ENCODE data around the gene SLC30A2.

DNA sequence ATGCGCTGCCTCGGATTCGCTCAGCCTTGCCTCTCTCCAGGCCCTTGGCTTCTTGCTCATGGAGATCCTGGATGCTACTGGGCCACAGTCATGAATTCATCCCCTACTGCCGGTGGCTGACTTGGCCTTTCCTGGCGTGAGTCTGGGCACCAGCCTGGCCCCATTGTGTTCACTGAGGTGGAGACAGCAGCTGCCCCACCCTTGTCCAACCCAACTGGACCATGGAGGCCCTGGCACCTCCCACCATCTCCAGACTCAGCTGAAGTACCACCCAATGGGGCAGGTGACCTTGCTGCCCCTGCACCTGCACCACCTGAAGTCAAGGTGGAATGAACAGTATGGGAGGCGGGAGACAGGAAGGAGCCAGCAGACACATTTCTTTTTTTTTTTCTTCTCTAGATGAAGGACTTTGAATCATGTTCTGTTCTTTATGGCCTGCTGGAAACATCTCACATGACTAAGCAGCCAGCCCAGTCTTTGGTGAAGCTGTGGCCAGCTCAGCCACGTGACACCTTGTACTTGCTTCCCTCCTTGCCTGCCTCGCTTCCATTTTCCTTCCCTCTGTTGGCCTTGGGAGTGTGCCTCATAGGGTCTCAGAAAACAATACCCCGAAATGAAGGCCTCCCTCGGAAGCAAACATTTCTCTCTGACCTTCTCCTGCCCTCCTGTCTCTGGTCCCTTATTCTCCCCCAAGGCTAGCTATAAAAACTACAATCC, 3.8 kb upstream of the SLC30A2 start:
- no peak for TF ChIP-seq POLR2A (IDR thresholded peaks at IDR 0.05; ENCODE audit: low read length)
- TF ChIP-seq GATA1 (IDR thresholded peaks at IDR 0.05; ENCODE audit: low read depth, low read length) = no peak

All from erythroblast (primary cell).